ENCODE measurements around the gene OR2S2.
A peak's percentile ranks its signal among the peaks of the same experiment; 100 is the strongest.
"Not testable (repeated sequence)": the region's sequence is repeated elsewhere in the genome, so short reads cannot be mapped to it uniquely, and the experiment has no call there.

OR2S2 gene, protein sequence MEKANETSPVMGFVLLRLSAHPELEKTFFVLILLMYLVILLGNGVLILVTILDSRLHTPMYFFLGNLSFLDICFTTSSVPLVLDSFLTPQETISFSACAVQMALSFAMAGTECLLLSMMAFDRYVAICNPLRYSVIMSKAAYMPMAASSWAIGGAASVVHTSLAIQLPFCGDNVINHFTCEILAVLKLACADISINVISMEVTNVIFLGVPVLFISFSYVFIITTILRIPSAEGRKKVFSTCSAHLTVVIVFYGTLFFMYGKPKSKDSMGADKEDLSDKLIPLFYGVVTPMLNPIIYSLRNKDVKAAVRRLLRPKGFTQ

DNA sequence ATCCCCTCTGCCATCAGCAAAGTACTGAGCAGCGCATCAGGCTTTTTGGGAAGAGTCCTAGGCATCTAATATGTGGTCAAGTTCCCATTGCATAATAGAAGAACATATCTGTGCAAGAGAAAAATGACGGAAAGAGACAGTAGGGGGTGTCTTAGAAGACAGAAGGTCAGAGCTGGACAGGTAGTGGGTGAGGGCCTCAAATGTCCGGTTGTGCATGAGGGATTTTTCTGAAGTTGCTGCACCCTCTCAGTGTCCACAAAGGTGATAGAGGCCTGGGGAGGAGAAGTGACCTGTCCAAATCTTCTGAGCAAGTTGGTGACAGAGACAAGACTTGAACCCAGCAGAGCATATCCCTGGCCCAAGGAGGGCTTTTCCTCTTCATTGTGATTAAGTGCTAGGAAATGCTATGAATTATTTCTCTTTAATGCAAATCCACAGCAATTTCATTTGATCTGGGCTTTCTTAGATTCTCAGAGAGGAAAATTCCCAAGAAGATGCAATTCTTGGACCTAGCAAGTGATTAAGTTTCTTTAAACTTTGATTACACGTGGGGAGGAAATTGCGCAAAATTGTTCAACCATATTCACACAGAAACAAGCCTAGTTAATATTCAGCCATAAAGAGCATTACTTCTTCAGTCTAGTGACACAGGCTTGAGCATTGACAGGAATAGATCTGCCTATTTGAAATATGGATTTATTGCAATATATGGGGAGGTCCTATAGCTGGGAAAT is at the start of gene OR2S2:
TSS of gene OR2S2 (minus strand) at position 51 of the 734 bp plus-strand sequence. CDS start 56 bp downstream, outside the sequence.
- no peaks in the 10 kb centered on the region for H3K27me3 ChIP-seq

DNA sequence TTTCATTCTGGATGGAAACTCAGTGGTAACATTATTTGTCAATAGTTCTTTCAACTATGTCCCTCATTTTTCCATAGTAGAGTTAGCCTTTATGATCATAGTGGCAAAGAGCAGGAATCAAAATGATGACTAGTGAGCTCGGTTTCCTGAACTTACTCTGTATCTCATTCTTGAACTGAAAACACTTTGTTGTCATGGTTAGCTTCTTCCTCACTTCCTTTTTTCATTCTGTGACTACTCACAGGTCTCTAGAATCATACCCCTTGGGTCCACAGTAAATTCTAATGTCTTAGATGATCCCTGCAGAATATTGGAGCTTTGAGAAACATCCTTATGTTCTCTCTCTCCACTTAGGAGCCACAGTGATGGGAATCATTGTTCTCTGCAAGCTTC is 49.4 kb upstream of the OR2S2 start:
- TF ChIP-seq Cebpa-rat (IDR thresholded peaks at IDR 0.05), result no peak
- Histone ChIP-seq H3K36me3 (no peaks in the 10 kb centered on the region), H3K4me2 (peak overlapping the region; percentile 10 to 77 (median 43); a peak in 21 of 22 replicates), H3K9me3 (replicated peaks in 1 of 11) (peaks cover 9 to 18% (median 11%) of the 10 kb centered on the region in 11 experiments; a peak in 19 of 22 replicates), H3K9ac (peak overlapping the region in 1 of 11 experiments; percentile 51; a peak in 2 of 22 replicates), H3K27me3 (no peaks in the 10 kb centered on the region), H4K20me1 (no peaks in the 10 kb centered on the region), H3K4me3 (no peak overlapping the region), H3K4me1 (peaks cover 14 to 42% (median 31%) of the 10 kb centered on the region in 10 experiments), H3K27ac (peak overlapping the region in 6 of 11 experiments; percentile 1 to 85 (median 52); a peak in 7 of 22 replicates)

More for the DNA sequence above, at the start of gene OR2S2:
- H3K4me3 ChIP-seq, result no peak within 1 kb of the TSS
- peaks cover 0 to 17% (median 0%) of the 10 kb centered on the region in 10 experiments; a peak in 8 of 20 replicates for H3K4me1 ChIP-seq
- H3K27ac ChIP-seq, result no peak within 1 kb of the TSS
- no peak within 1 kb of the TSS for H3K9ac ChIP-seq
- H3K9me3 ChIP-seq (replicated peaks in 1 of 11), result no peaks in the 10 kb centered on the region
- no peak for TF ChIP-seq Cebpa-rat (IDR thresholded peaks at IDR 0.05)
- no peaks in the 10 kb centered on the region for H3K36me3 ChIP-seq
- H4K20me1 ChIP-seq, result no peaks in the 10 kb centered on the region
- H3K4me2 ChIP-seq, result peak within 1 kb of the TSS in 3 of 11 experiments; percentile 24 to 31 (median 29); a peak in 4 of 22 replicates

DNA sequence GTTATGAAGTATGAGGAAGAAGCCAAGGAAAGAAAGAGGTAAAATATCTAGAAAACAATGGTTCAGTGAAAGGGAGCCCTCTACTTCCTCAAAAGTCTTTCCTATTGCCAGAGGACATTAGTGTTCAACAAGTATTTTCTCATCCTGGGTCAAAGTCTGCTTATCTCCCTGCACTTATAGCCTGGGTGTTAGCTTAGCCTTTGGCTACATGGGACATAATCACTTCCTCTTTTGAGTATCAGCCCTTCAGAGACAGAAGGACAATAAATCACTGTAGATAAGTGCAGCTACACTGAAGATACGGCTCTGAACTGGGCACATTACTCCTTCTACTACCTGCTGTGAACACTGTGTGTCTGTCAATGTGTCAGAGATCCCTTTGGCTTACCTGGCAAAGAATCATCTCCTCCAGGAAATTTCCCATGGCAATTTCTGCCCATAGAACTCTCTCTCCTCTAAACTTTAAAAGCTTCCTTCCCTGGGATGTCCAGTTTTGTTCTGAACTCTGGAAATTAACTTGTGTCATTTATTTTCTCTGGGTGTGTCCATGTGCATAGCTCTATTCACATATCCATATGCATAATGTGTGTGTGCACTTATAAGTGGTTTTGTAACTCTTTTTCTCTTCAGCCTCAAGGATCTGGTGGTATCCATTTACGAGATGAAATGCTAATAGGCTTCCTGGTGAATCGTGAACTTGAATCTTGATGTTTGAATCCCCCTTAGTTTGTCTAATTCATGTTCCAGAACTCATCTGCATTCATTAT is 48.8 kb upstream of the OR2S2 start:
- no peaks in the 10 kb centered on the region for H4K20me1 ChIP-seq
- no peaks in the 10 kb centered on the region for H3K36me3 ChIP-seq
- H3K27me3 ChIP-seq, result no peaks in the 10 kb centered on the region
- TF ChIP-seq Cebpa-rat (IDR thresholded peaks at IDR 0.05), result no peak
- peak overlapping the region in 6 of 11 experiments; percentile 1 to 85 (median 52); a peak in 8 of 22 replicates for H3K27ac ChIP-seq
- peaks cover 14 to 42% (median 31%) of the 10 kb centered on the region in 10 experiments for H3K4me1 ChIP-seq
- H3K9ac ChIP-seq, result peak overlapping the region in 1 of 11 experiments; percentile 51; a peak in 1 of 22 replicates
- peak overlapping the region; percentile 10 to 77 (median 43); a peak in 21 of 22 replicates for H3K4me2 ChIP-seq
- peaks cover 9 to 18% (median 11%) of the 10 kb centered on the region in 11 experiments; a peak in 19 of 22 replicates for H3K9me3 ChIP-seq (replicated peaks in 1 of 11)
- H3K4me3 ChIP-seq, result no peak overlapping the region

DNA sequence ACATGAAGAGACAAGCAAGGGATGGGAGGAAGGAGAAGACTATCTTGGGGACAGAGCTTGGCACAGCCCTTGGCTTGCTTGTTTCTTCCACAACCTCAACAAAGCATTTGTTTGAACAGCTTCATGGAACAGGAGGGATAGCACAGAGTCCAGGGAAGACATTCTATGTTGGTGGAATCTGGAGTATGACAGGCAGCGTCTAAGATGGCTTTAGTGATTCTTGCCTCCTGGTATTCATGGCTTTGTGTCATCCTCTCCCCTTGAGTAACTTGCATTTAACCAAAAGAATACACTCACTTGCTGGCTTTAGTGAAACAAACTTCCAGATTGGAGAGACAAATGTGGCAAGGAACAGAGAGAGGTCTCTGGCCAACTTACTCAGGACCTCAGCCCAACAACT is 47.9 kb upstream of the OR2S2 start:
- peaks cover 14 to 42% (median 31%) of the 10 kb centered on the region in 10 experiments for H3K4me1 ChIP-seq
- H3K4me3 ChIP-seq, result no peak overlapping the region
- H3K27ac ChIP-seq, result peak overlapping the region in 2 of 11 experiments; percentile 59 to 85; a peak in 2 of 22 replicates
- TF ChIP-seq Cebpa-rat (IDR thresholded peaks at IDR 0.05), result no peak
- no peaks in the 10 kb centered on the region for H3K27me3 ChIP-seq
- no peak overlapping the region for H3K9ac ChIP-seq
- peaks cover 9 to 18% (median 11%) of the 10 kb centered on the region in 11 experiments; a peak in 19 of 22 replicates for H3K9me3 ChIP-seq (replicated peaks in 1 of 11)
- peak overlapping the region in 2 of 11 experiments; percentile 61 to 77; a peak in 3 of 22 replicates for H3K4me2 ChIP-seq
- no peaks in the 10 kb centered on the region for H3K36me3 ChIP-seq
- H4K20me1 ChIP-seq, result no peaks in the 10 kb centered on the region

DNA sequence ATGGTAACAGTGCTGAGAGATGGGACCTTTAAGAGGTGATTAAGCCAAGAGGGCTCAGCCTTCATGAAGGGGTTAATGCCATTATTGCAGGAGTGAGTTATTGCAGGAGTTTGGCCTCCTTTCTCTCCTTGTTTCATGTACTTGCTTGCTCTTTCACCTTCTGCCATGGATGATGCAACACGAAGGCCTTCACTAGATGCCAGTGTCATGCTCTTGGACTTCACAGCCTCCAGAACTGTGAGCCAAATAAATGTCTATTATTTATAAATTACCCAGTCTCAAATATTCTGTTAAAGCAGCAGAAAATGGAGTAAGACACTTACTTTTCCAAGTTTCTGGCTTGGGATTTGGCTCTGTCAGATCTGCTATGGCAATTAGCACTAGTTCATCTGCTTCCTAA is 40.4 kb upstream of the OR2S2 start:
- H4K20me1 ChIP-seq, result no peaks in the 10 kb centered on the region
- no peak overlapping the region for H3K9ac ChIP-seq
- peaks cover 0 to 25% (median 17%) of the 10 kb centered on the region in 10 experiments; a peak in 17 of 20 replicates for H3K4me1 ChIP-seq
- H3K4me2 ChIP-seq, result no peak overlapping the region
- TF ChIP-seq Cebpa-rat (IDR thresholded peaks at IDR 0.05), result peak in 1 of 11 experiments; percentile 26; a peak in 1 of 22 replicates
- no peaks in the 10 kb centered on the region for H3K36me3 ChIP-seq
- H3K27ac ChIP-seq, result no peak overlapping the region
- H3K4me3 ChIP-seq, result no peak overlapping the region
- no peaks in the 10 kb centered on the region for H3K27me3 ChIP-seq
- H3K9me3 ChIP-seq (replicated peaks in 1 of 11), result peaks cover 7 to 22% (median 10%) of the 10 kb centered on the region in 11 experiments; a peak in 21 of 22 replicates

DNA sequence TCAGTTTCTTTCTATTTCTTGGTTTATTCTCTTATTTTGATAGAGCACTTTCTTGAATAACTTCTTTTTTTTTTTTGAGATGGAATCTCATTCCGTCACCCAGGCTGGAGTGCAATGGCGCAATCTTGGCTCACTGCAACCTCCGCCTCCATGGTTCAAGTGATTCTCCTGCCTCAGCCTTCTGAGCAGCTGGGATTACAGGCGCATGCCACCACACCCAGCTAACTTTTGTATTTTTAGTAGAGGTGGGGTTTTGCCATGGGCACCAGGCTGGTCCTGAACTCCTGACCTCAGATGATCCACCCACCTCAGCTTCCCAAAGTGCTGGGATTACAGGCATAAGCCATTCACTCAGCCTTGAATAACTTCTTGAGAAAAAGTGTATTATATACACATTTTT is 39.1 kb upstream of the OR2S2 start:
- H3K4me2 ChIP-seq, H3K9ac ChIP-seq: not testable (repeated sequence)
- H3K4me1 ChIP-seq, result peaks cover 0 to 25% (median 18%) of the 10 kb centered on the region in 10 experiments; a peak in 17 of 20 replicates

DNA sequence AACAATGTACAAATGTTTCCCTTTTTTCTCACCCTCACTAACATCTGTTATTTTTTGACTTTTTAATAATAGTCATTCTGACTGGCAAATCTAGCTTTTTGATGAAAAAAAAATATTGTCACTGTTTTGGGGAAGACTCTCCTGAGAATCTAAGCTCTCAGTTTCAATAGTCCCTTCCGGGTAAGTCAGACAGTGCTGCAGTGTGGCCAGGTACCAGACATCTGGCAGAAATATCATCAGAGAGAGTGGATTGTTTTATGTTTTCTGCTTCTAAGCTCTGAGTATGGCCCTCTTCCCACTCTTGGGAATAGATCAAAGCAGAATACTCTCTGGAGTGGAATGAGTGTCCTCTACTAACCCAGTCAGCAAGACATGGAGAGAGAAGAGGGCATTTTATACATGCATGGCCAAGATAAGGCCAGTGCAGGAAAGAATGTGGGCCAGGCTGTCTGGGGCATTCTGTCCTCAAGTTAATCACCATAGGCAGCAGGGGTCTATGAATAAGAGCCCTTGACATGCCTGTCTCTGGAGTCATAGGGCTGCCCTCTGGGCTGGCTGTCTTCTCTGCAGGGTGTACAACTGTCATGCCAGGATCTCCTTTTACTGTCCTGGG is 38.5 kb upstream of the OR2S2 start:
- Histone ChIP-seq H3K36me3 (no peaks in the 10 kb centered on the region), H4K20me1 (no peaks in the 10 kb centered on the region), H3K9me3 (replicated peaks in 1 of 11) (peaks cover 7 to 22% (median 10%) of the 10 kb centered on the region in 11 experiments; a peak in 21 of 22 replicates), H3K27me3 (no peaks in the 10 kb centered on the region), H3K4me3 (no peak overlapping the region), H3K9ac (no peak overlapping the region), H3K4me2 (peak overlapping the region in 1 of 11 experiments; percentile 22; a peak in 2 of 22 replicates), H3K4me1 (peaks cover 0 to 26% (median 18%) of the 10 kb centered on the region in 10 experiments; a peak in 17 of 20 replicates), H3K27ac (peak overlapping the region in 1 of 11 experiments; percentile 22; a peak in 2 of 22 replicates)
- TF ChIP-seq Cebpa-rat (IDR thresholded peaks at IDR 0.05), result no peak

More for the DNA sequence above, 39.1 kb upstream of the OR2S2 start:
- H3K27me3 ChIP-seq, H3K27ac ChIP-seq, H4K20me1 ChIP-seq, H3K4me3 ChIP-seq, H3K36me3 ChIP-seq: not testable (repeated sequence)
- peaks cover 7 to 22% (median 10%) of the 10 kb centered on the region in 11 experiments; a peak in 21 of 22 replicates for H3K9me3 ChIP-seq (replicated peaks in 1 of 11)

DNA sequence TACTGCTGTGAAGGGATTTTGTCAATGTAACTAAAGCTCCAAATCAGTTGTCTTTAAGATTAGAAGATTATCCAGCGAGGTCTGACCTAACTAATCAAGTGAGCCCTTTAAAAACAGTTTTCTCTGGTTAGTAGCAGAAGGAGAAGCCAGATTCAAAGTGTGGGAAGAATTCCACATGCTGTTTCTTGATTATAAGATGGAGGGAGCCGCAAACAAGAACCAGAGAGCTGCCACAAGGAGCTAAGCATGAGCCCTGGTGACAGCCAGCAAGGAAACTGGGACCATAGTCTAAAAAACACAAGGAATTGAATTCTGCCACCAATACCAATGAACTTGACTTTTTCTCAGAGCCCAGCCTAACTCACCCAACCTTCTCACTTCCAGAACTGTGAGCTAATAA is 37.0 kb upstream of the OR2S2 start:
- Histone ChIP-seq H3K27ac (peak overlapping the region in 7 of 11 experiments; percentile 11 to 75 (median 63); a peak in 9 of 22 replicates), H3K4me3 (no peak overlapping the region), H4K20me1 (no peaks in the 10 kb centered on the region), H3K9ac (no peak overlapping the region), H3K36me3 (no peaks in the 10 kb centered on the region), H3K9me3 (replicated peaks in 1 of 11) (peaks cover 7 to 15% (median 10%) of the 10 kb centered on the region in 11 experiments; a peak in 21 of 22 replicates), H3K27me3 (no peaks in the 10 kb centered on the region), H3K4me2 (peak overlapping the region in 2 of 11 experiments; percentile 51 to 61; a peak in 3 of 22 replicates), H3K4me1 (peaks cover 0 to 31% (median 20%) of the 10 kb centered on the region in 10 experiments; a peak in 17 of 20 replicates)
- TF ChIP-seq Cebpa-rat (IDR thresholded peaks at IDR 0.05), result no peak
